HG03060 (cell line): ENCODE results near the gene AQP6.

Source experiments
- ATAC-seq: cut with Tn5 transposase; IDR thresholded peaks from one replicate; pipeline ENCODE4 v1.9.1; 2021; ENCODE audit warnings: low read depth, moderate number of reproducible peaks; ENCODE audit not compliant: unreplicated experiment

AQP6 gene, protein sequence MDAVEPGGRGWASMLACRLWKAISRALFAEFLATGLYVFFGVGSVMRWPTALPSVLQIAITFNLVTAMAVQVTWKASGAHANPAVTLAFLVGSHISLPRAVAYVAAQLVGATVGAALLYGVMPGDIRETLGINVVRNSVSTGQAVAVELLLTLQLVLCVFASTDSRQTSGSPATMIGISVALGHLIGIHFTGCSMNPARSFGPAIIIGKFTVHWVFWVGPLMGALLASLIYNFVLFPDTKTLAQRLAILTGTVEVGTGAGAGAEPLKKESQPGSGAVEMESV

DNA sequence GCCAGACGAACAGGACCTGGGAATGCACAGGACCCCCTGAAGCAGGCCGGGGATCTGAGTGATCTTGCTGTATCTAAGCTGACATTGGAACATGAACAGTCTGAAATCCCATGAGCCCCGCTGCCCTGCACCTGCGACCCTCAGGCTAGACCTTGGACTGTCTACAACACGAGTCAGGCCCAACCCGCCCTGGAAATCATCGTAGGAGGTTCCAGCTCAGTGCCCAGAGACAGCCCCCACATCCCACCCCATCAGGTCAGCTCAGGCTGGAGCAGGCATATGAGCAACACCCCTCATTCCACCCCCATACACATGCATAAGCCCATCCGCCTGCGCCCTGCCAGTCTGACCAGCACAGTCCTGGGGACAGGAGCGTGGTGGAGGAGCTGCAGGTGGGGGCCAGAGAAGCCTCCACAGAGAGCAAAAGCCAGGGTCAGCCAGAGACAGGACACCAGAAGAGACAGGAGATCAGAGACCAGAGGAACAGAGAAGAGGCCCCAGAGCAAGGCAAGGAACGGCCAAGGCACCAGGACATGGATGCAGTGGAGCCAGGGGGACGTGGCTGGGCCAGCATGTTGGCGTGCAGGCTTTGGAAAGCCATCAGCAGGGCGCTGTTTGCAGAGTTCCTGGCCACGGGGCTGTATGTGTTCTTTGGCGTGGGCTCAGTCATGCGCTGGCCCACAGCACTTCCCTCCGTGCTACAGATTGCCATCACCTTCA is at the start of gene AQP6:
Gene AQP6 (plus strand): TSS at position 307 of the 720 bp plus-strand sequence. CDS start 227 bp downstream, at position 534.
- ATAC-seq, result no peak

DNA sequence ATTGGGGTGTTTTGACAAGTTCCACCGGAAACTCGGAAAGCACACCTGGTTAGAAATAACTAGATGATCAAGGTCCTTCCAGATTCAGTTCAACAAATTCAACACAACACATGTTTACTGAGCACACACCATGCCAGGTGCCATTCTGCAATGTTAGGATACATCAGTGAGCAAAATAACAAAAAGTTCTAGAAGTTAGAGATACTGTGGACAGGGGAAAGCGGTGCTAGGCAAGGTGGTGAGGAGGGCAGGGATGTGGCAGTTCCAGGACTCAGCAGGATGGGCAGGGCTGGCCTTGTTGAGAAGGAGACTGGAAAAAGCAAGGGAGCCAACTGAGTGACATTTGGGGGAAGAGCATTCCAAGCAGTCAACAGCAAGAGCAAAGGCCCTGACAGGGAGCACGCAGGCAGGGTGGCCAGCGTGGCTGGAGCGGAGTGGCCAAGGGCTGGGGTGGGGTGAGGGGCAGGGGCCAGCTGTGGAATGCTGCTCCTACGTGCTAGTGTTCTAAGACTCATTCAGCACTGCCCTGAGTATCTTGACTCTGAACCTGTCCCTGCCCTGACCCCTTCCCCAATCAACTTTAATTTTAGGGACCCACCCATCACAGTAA is 49.6 kb upstream of the AQP6 start:
- no peak for ATAC-seq

DNA sequence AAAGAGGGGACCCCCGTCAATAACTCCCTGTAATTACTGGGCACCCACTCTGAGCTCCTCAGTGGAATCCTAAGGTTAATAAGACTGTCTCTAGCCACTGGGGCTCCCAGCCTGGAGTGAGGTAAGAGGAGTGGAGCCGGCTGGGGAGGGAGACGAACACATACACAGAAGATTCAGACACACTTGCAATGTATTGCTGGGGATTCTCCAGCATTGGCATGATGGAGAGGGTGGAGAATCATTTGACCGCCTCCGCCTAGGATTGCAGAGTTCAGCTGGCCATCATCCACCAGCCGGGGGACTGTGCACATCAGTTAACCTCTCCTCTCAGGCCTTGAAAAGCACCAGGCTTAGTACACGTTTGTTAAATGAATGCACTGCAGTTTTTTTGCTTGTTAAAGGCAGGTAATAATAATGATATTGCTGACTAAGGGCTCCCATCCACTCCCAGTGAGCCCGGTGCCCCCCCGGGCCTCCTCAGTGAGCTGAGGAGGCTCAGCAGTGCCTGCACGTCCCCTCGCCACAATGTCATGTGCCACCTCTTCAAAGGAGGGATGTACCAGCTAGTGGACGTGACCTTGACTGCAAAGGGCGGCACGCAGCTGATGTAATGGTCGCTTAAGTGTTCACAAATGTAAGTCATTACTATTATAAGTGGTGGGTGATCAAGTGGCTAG is 48.7 kb upstream of the AQP6 start:
- no peak for ATAC-seq

DNA sequence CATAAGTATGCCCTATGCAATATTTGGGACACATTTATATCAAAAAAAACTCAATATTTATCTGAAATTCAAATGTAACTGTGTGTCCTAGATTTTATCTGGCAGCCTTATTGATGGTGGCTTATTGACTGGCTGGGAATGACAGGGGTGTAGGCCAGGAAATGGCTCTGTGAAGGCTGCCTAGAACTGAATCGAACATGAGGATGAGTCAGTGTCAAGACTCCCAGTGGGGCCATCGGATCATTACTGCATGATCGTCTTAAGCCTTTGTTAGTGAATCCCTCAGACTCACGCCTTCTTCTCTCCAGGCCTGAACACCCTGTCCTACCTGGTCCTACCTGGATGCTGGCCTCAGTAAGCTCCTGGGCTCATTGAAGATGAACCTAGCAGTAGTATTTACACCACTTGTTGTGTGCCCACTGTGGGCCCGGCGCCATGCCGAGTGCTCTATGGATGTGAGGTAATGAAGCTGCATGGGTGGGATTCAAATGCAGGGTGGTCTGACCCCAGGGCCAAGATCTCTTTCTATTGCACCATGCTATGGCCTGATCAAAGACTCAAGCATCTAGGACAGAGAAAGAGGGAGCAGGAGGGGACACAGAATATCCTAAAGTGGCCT is 48.0 kb upstream of the AQP6 start:
- no peak for ATAC-seq

DNA sequence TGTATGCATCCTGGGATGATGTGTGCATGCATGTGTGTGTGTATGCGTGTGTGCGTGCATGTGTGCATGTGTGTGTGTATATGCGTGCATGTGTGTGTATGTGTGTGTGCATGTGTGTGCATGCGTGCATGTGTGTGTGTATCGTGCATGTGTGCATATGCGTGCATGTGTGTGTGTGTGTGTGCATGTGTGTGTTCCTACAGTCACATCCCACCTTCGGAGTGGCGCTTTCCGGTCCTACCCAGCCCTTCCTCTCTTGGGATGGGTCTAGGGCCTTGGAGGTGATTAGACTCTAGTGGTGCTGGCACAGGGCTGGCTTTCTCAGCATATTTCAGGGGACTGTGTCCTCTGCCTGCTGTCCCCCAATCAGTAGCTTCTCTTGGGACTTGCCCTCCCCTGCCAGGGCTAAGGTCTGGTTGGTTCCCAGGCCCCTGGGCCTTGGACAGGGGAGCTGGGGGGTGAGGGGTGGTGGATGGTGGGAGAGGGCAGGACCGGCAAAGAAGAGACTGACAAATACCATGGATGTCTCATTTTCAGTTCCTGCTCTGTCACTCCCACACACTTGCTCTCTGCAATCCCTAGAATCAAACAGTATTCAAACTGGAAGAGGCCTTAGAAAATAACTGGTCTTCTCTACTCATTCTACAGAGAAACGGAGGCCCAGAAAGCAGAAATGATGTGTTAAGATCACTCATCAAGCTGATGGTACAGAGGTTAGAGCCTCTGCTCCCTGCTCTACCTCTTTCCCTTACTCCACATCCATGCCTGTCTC is 47.1 kb upstream of the AQP6 start:
- ATAC-seq, result no peak

DNA sequence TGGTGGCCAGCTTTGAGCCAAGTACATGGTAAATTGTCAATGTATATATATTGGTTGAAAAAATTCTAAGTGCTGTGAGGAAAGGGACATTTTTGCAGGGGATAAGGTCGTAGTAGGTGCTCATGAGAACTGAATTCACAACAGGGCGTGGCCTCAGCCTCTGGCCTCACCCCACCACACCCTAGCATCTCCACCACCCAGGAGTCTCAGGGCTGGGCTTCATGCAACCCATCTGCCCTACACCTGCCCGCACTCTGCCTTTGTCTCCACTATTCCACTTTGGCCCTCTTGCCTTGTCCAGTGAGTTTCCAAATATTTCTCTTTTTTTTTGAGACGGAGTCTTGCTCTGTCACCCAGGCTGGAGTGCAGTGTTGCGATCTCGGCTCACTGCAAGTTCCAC is 44.3 kb upstream of the AQP6 start:
- no peak for ATAC-seq

DNA sequence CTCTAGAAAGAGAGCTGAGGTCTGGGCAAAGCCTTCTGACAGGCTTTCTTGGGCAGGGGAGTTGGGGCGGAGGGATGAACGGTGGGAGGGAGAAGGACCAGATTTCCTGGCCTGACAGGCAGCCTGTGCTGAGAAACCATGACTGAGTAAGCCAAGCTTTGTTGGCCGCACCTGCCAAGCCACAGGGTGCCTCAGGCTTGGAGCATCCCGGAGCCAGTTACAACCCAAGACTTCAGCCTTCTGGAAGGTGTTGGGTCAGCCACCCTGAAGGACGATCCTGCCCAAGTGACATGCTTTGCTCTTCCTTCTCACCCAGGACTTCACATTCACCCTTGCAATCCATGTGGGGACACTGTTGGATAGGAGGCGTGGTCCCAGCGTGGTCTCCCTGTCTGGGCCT is 43.2 kb upstream of the AQP6 start:
- no peak for ATAC-seq

DNA sequence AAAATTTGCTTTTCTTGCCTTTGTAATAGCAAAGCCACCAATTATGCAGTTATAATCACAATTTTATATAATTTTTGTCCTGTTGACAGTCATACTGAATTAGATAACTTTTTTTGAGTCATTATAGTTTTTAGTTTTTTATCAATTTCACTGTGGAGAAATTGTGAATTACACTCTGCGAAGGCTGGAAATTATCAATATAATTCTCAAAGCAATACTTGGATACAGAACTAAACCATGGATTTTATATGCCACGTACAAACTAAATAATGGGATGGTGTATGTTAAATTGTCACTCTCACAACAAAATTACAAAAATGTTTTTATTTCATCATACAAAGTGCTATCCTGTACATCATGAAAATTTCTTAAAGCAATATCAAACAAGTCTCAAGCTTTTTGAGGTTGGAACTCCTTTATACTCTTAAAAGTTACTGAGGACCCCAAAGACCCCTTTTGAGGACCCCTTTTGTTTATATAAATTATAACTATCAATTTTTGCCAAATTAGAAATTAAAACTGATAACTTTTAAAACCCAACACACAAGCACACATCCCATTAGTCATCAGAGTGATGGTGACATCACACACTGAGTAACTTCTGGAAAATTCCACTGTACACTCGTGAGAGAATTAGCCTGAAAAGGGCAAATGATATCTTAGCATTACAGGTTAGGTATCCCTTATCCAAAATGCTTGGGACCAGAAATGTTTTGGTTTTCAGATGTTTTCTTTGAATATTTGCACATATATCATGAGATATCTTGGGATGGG is 42.0 kb upstream of the AQP6 start:
- ATAC-seq, result no peak

DNA sequence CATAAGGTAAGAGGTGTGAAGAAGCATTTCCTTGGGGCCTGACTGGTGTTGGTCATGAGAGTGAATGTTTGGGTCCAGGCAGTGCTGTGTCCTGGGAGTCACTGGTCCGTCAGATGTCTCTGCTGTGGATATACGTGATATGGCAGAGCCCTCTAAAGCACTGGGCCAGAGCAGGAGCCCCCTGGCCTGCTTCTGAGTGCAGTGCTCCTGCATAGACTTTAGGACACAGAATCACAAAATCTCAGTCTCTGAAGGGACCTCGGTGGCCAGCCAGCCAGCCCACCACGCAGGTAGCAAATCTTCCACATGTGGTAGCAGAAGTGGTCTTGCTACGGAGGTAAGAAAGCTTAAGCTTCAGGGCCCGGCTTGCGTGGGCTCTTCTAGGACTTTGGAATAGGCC is 40.7 kb upstream of the AQP6 start:
- ATAC-seq, result no peak

DNA sequence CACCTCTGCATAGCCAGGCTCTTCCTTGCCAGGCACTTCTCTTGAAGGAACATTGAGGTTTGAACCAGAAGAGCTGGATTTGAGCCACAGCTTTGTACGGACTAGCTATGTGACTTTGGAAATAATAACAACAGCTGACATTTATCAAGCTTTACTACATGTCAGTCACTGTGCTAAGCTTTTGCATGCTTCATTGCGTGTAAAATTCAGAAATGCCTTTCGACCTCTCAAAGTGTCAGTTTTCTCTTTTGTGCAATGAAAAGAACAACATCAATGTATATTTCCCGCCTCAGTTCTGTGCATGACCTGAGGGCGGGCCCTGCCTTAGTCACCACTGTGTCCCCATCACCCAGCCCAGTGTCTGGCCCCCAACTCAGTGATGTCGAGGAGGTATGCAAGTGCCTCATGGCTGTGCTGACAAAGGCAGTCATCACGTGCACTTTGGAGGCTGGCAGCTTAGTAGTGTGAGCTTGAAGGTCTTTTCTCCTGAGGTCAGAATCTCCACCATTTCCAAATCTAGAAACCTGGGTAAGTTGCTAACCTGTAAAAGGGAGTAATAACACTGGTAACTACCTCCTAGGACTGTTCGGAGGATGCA is 40.1 kb upstream of the AQP6 start:
- ATAC-seq, result no peak

DNA sequence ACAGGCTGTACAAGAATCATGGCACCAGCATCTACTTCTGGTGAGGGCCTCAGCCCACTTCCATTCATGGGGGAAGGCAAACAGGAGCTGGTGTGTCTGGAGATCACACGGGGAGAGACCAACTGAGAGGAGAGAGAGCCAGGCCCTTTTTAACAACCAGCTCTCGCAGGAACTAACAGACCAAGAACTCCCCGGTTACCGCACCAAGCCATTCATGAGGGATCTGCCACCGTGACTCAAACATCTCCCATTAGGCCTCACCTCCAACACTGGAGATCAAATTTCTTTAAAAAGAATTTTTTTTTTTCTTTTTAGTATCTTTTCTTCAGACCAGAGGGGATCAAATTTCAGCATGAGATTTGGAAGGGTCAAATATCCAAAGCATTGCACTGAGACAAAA is 39.0 kb upstream of the AQP6 start:
- ATAC-seq, result no peak

DNA sequence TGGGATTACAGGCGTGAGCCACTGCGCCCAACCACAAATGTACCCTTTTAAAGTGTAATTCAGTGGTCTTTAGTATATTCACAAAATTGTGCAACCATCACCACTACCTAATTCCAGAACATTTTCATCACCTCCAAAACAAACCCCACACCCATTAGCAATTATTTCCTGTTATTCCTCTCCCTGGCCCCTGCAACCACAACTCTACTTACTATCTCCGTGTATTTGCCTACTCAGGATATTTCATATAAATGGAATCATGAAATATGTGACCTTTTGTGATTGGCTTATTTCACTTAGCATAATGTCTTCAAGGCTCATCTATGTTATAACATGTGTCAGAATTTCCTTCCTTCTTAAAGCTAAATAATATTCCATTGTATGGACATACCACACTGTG is 38.2 kb upstream of the AQP6 start:
- no peak for ATAC-seq

DNA sequence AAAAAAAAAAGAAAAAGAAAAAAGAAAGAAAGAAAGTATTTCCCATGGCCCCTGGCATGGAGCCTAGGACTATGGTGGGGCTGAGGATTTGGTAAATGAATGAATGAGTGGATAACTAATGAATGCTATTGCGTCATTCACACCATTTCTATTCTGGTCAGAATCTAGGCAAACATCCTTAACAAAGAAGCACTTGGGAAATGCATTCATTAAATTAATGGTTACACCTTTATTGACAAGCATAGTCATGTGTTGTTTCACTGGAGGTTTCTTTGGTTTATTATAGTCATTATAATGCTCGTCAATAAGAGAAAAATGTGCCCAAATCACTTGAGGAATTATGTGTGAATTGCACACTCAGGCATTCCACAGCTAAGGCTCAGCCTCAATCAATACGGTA is 35.8 kb upstream of the AQP6 start:
- no peak for ATAC-seq

DNA sequence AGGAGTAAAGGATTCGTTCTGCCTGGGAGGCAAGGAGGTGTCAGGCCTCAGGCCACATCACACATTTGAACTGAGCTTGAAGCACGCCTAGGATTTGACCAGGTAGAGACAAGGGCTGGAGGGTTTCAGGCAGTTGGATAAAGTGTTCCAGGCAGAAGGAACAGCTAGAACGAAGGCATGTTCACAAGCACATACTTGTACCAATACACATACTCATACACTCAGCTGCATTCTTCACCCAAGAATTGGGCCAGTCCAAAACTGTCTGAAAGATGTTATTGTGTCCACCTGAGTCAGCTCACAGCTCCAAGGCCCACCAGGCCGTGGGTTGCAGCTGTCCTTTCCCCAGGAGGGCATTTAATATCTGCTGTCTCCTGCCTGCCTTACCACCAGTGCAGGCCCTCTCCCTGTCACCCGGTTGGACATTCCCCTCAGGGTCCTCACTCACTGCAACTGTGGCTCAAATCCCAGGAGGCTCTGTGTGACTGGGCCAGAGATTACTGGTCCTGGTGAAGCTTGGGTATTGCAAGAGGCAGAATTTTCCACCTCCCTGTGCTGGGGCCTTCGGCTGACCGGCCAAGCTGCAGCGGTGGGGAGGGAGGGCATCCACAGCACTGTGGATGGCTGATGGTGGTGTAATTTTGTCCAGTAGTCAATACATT is 35.0 kb upstream of the AQP6 start:
- no peak for ATAC-seq

DNA sequence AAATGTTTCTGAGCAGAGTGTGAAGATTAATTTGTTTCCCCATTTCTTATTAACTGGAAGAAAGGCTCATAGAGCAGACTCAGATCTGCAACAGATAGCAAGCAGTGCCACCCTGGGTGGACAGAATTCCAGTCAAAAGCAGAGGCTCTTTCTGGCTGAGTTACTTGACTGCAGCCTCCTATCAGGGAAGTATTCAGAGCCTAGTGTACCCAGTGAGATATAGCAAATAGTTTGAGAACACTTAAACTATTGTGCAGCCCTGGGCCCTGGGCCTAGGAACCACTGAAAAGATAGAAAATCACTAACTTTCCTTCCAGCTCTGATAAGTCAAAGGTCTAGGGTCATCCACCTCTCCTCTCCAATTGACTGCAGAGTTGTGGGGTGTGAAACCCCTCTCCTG is 33.4 kb upstream of the AQP6 start:
- ATAC-seq, result no peak

DNA sequence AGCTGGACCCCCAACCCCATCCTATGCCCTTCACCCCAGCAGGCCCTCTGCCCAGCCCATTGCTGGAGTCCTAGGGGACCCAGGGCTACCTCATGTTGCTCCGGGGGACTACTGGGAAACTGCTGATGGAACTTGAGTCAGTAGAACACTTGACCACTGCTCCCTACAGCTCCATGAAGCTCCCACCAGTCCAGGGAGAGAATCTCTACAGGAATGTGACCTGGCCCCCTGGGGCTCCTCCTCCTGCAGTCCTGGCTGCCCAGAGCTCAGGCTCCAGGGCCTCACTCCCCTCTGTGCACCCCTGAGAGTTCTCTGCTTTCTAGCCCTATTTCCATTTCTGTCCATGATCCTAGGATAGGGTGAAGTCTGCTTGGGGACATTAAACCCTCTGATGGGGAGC is 33.0 kb upstream of the AQP6 start:
- ATAC-seq, result no peak

DNA sequence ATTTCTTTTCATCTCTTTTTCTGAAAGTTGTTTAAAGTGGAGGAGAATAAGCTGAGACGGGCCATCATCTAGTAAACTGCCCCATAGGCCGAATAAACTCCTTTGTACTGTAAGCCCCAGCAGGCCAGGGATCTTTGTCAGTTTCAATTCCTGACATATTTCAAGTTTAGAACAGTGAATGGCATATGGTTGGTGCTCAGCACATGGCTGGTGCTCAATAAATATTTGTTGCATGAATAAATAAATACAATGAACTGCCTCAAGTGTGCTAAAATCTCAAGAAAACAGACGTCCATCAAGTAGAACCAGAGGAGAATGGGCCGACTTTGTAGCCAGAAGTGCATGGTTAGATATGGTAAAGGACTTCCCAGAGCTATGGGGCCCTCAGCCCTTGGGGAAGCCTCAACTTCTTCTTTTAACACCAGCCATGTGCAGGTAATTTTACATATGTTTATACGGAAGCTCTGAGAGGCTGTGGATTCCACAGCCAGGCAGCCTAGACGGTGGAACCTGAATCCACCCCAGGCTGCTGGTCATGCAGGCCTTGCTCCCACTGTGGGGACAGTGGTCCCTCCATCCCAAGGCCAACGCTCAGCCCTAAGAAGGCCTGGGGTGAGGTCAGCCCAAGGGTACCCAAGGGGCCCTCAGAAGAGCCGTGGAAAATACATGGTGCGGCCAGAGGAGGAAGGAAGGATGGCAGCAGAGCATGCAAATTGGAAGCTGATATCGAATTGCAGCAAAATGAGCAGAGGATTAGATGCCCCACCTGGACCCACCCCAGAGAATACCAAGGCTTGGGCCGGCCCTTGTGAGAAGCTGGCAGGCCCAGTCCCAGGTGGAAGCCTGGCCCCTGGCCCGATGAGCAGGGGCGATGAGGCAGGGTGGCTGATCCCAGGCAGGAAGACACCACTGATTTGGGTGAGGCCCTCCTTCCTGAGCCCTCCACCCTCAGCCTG is 30.9 kb upstream of the AQP6 start:
- ATAC-seq, result no peak
